Nephron (organoid): Measurements from ENCODE around the gene SCN4A.

Experiments
- H3K27ac Mint-ChIP-seq, 3 experiments: 2 replicates each; pipeline ENCODE4 v1.8.0; 2020; ENCODE audit warnings: mixed read lengths in 3 of 3, mild to moderate bottlenecking in 2 of 3, moderate library complexity in 1 of 3
- H3K27me3 Mint-ChIP-seq: 2 replicates; pipeline ENCODE4 v1.8.0; 2021; ENCODE audit warnings: low read depth, mild to moderate bottlenecking, moderate library complexity, mixed read lengths
- H3K36me3 Mint-ChIP-seq: 2 replicates; pipeline ENCODE4 v1.8.0; 2020; ENCODE audit warnings: low read depth, mixed read lengths
- H3K4me1 Mint-ChIP-seq: 2 replicates; pipeline ENCODE4 v1.8.0; 2020; ENCODE audit warnings: mixed read lengths
- H3K4me3 Mint-ChIP-seq, 3 experiments: 2 replicates each; pipeline ENCODE4 v1.8.0; 2020; ENCODE audit warnings: mild to moderate bottlenecking in 3 of 3, mixed read lengths in 3 of 3, moderate library complexity in 2 of 3
- H3K9me3 Mint-ChIP-seq: 2 replicates; pipeline ENCODE4 v1.8.0; 2020; ENCODE audit warnings: mixed read lengths
- CTCF ChIP-seq, 3 experiments: fragments of 200-600 bp; sonication (generic); IDR thresholded peaks; one replicate each; pipeline ENCODE4 v1.5.0; 2021; ENCODE audit warnings: antibody characterized with exemption in 3 of 3; ENCODE audit not compliant: unreplicated experiment in 3 of 3

The SCN4A gene

GRCh38 chr17:64002658-64003525 lies 30.2 kb upstream of the SCN4A start:
- Mint-ChIP-seq H3K27ac (no peak overlapping the region), H3K27me3 (peaks cover 5% of the 10 kb centered on the region), H3K9me3 (no peaks in the 10 kb centered on the region), H3K4me3 (no peak overlapping the region), H3K36me3 (no peaks in the 10 kb centered on the region), H3K4me1 (peaks cover 21% of the 10 kb centered on the region)
- TF ChIP-seq CTCF (IDR thresholded peaks at IDR 0.05; ENCODE audit: unreplicated experiment in 3 of 3), result no peak

- no peak for TF ChIP-seq CTCF (IDR thresholded peaks at IDR 0.05; ENCODE audit: unreplicated experiment in 3 of 3)
- Mint-ChIP-seq H3K4me3 (peak overlapping the region in 1 of 3 experiments; percentile 30), H3K27me3 (peaks cover 8% of the 10 kb centered on the region), H3K27ac (no peak overlapping the region), H3K9me3 (no peaks in the 10 kb centered on the region), H3K36me3 (no peaks in the 10 kb centered on the region), H3K4me1 (peaks cover 28% of the 10 kb centered on the region)
Observed at GRCh38 chr17:64001763-64002529, 29.2 kb upstream of the SCN4A start.

- peaks cover 13% of the 10 kb centered on the region for H3K27me3 Mint-ChIP-seq
- H3K9me3 Mint-ChIP-seq, result no peaks in the 10 kb centered on the region
- H3K4me1 Mint-ChIP-seq, result peaks cover 29% of the 10 kb centered on the region
- no peak overlapping the region for H3K4me3 Mint-ChIP-seq
- no peak overlapping the region for H3K27ac Mint-ChIP-seq
- no peak for TF ChIP-seq CTCF (IDR thresholded peaks at IDR 0.05; ENCODE audit: unreplicated experiment in 3 of 3)
- no peaks in the 10 kb centered on the region for H3K36me3 Mint-ChIP-seq
Observed at GRCh38 chr17:64001091-64001579, 28.4 kb upstream of the SCN4A start.

- Mint-ChIP-seq H3K36me3 (no peaks in the 10 kb centered on the region), H3K27me3 (peaks cover 18% of the 10 kb centered on the region), H3K4me3 (peak overlapping the region; percentile 65 to 72 (median 66)), H3K27ac (no peak overlapping the region), H3K9me3 (no peaks in the 10 kb centered on the region), H3K4me1 (peaks cover 19% of the 10 kb centered on the region)
- TF ChIP-seq CTCF (IDR thresholded peaks at IDR 0.05; ENCODE audit: unreplicated experiment in 3 of 3), result no peak
Observed at GRCh38 chr17:63999680-64000531, 27.2 kb upstream of the SCN4A start.

DNA sequence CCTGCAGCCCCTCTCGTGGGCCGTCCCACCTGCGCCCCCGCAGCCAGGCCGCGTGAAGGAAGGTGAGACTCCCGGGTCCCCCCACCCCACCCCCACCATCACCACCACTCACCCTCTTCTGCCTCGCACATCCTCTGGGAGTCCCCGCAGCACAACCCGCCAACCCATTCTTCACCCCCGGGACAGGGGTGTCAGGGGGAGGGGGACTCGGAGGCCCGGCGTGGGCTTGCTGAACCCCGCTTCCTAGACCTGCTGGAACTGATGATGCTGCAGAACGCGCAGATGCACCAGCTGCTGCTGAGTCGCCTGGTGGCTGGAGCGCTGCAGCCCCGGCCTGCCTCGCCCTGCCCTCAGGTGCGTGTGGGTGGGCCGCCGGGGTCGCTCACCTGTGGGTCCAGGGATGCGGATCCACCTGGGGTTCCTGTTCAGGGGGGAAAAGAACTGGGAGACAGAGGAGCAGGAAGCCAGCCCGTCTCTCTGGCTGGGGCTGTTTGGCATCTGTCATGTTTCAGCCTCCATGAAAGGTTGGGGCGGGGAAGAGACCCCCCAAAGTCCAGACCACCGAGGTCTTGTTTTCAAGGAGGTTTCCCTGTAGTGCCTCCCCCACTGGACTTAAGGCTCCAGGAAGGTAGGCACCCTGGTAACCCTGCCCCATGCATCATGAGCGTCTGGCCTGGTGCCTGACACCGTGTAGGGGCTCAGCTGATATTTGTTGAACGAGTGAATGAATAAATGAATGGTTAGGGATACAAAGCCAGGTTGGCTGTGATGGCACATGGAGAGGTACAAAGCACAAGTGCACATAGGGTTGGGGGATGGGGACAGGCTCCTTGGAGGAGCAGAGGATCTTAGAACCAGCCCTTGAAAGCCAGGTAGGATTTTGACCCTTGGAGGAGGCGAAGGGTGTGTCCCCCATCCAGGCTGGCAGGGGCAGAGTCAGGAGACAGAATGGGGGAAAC lies 26.3 kb upstream of the SCN4A start:
- Mint-ChIP-seq H3K4me3 (peak overlapping the region; percentile 65 to 82 (median 80)), H3K27ac (no peak overlapping the region), H3K36me3 (no peaks in the 10 kb centered on the region), H3K27me3 (peaks cover 23% of the 10 kb centered on the region), H3K9me3 (no peaks in the 10 kb centered on the region), H3K4me1 (peaks cover 18% of the 10 kb centered on the region)
- TF ChIP-seq CTCF (IDR thresholded peaks at IDR 0.05; ENCODE audit: unreplicated experiment in 3 of 3), result no peak
